ENCODE results near the gene SERPINB5.

GRCh38 chr18:63447066-63447465, 29.7 kb upstream of the SERPINB5 start:
- TF ChIP-seq CTCF (IDR thresholded peaks at IDR 0.05): no peak
- TF ChIP-seq POLR2A (IDR thresholded peaks at IDR 0.05): no peak
- no peak for TF ChIP-seq EP300 (IDR thresholded peaks at IDR 0.05)

Measured in upper lobe of left lung (tissue), 4 donors.